NOMO-1 treated with DMSO at 0.1 percent for 48 hours (cell line): ENCODE results near the gene CNNM1.

ENCODE experiments used
- DNase-seq: peaks from one replicate; lab custom pipeline; 2025; ENCODE audit not compliant: unreplicated experiment; lab: John Stamatoyannopoulos, UW

Gene CNNM1

DNA sequence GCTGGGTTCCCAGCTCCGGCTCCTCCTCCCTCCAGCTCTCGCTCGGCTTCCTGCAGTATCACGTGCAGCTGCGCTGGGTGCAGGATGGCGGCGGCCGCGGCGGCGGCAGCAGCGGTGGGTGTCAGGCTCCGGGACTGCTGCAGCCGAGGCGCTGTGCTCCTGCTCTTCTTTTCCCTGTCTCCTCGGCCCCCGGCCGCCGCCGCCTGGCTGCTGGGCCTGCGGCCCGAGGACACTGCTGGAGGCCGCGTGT lies at the start of gene CNNM1:
Gene CNNM1 (plus strand): TSS at position 53 of the 250 bp plus-strand sequence. CDS start 32 bp downstream, at position 85.
- DNase-seq: no peak

DNA sequence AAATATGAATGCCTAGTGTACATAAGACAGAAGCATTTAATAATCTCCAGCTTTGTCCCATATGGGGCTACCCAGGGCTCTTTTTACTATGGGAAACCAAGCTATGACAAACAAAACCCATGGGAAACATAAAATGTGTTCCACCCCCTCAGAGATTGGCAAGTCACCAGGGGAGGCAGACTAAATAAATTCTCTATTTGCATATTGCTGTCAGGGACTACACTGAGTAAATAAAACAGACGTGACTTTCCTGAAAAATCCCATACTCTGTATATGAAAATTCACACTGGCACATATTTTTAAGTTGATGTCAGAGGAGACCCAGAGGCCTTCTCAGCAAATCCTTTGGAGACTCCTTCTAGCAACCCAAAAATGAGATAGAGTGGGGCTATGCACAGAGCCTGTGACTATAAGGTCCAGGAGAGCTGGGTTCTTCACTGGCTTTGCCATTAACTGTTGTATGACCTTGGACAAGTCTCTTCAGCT lies 49.5 kb upstream of the CNNM1 start:
- no peak for DNase-seq

DNA sequence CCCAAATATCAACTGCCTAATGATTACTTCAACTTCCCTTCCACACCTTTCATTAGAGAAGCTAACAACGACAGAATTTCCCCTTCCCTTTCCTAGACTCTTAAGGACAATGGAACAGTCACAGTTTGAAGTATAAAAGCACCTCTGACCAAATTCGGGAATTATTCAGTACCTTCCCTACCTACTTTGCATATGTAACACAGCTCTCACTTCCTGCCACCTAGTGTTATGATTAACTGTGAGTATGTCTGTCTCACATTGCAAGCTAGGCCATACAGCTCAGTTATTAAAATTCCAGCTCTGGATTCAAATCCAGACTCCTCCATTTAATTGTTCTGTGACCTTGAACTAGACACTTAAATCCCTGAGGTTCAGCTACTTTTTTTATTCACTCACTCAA lies 48.7 kb upstream of the CNNM1 start:
- DNase-seq: no peak

- no peak for DNase-seq
Observed at GRCh38 chr10:99285881-99286280, 43.3 kb upstream of the CNNM1 start.

DNA sequence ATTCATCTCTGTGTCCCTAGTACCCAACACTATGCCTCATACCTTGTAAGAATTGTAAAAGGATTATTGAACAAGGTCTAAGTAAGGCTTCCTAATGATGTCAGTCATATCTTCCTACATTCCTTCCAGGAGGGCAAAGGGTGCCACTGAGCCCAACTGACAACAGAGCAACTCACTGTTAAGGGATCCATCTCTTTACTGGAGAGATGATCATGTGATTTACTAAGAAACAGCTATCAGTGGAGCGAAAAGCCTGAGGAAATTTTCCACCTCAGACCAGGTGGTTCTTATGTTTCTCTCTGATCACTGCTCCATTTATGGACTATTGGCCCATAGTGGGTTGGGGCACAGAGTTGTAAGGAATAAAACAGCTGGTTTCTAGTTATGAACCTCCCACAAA lies 38.9 kb upstream of the CNNM1 start:
- no peak for DNase-seq

- DNase-seq: no peak
Observed at GRCh38 chr10:99292159-99292558, 37.0 kb upstream of the CNNM1 start.

DNA sequence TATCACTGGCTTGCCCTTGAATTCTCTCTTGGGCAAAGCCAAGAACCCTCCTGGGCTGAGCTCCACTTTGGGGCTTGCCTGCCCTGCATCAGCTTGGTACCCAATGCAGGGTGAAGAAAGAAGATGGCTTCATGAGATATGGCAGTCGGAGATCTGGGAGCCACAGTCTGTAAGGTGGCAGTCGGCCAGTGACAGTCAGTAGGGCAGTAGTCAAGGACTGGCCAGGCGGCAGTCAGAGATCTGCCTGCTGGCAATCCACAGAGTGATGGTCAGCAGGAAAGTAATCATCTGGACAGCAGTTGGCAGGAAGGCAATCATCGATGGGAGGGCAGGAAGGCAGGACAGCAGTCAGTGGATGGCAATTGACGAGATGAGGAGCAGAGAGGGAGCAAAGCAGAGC lies 32.6 kb upstream of the CNNM1 start:
- DNase-seq: no peak

DNA sequence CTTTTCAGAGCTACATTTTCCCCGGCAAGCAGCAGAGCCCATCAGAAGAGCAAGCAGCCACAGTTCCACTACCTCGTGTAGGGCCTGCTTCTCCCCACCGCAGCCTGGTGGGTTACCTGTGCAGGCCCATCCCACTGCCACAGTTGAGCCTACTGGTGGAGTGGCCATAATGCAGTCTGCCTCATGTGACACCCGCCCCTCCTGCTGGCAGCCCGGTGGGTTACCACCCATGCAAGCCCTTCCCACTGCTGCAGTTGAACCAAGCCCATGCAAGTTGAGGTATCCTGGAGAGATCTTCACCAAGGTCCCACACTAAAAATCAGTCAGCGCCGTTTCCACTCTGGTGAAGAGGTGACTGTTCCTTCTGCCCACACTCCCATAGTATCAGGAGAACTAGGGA lies 32.1 kb upstream of the CNNM1 start:
- no peak for DNase-seq

- DNase-seq: no peak
Observed at GRCh38 chr10:99303899-99304861, 25.0 kb upstream of the CNNM1 start.

DNA sequence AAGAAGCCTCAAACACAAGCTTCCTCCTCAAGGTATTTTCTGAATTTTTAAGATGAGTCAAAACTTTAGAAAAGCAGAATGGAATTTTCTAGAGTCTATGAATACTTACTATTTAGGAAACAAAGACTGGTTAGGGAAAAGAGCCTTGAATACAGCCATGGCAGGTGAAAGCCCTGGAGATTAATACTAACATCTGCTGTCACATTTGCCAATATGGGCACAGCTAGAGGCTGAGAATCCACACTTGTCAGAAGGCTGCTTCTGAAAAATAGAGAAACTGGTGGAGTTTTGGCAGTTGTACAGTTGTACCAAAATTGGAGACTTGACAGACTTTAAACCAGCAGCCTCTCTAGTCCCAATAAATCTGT lies 24.3 kb upstream of the CNNM1 start:
- no peak for DNase-seq

- no peak for DNase-seq
Observed at GRCh38 chr10:99312501-99312900, 16.7 kb upstream of the CNNM1 start.

DNA sequence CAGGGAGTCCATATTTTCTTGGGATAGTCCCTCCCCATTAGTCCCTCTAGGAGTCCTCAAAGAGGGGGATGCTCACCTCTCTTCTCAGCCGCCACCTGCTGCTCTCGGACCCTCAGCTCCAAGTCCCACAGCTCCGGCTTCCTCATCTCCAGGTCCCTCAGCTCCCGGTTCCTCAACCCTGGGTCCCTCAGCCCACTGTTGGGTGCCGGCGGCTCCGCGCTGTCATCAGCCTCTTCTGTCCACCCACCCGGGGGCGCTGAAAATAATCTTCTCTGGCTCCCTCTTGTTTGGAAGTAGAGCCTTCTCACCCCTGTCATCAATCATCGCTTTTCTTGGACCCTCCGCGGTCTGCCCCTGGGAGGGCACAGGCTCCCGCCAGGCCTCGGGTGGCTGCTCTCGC lies 13.3 kb upstream of the CNNM1 start:
- no peak for DNase-seq

GRCh38 chr10:99316374-99316773 lies 12.8 kb upstream of the CNNM1 start:
- no peak for DNase-seq

DNA sequence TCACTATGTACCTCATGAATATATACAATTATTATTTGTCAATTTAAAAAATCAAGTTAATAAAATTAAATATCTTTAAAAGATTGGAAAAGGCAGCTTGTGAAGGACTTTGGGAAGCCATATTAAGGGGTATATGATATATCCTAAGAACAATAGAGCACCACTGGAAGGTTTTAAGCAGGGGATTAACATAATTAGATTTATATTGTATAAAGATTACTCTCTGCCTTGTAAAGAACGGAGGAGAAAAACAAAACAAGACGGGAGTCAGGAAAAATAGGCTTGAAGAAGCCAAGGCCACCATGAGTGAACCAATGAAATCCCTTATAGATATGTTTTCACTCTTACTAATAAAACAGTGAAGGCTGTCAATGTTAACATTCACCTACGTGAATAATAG lies 11.1 kb upstream of the CNNM1 start:
- no peak for DNase-seq

DNA sequence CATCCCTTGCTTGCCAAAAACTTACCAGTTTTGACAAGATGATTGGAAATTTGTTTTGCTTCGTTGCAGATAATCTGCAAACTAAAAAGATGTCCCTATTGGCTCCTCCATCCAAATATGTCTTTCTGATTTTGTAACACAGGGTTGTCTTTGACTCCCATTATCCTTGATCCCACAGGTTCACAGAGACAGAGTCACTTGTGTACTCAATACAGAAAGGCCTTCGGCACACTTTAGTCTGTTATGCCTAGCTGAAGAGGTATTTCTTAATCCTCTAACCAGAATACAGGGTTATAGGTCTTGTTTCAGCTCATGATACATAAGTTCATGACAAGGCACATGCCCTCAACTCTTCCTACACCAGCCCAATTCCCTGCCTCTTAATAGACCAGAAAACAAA lies 10.7 kb upstream of the CNNM1 start:
- no peak for DNase-seq

GRCh38 chr10:99325281-99325680 lies 3.9 kb upstream of the CNNM1 start:
- DNase-seq: no peak

GRCh38 chr10:99326871-99327270 lies 2.3 kb upstream of the CNNM1 start:
- DNase-seq: no peak

- DNase-seq: no peak
Observed at GRCh38 chr10:99328579-99329303, 415 bp upstream of the CNNM1 start.

DNA sequence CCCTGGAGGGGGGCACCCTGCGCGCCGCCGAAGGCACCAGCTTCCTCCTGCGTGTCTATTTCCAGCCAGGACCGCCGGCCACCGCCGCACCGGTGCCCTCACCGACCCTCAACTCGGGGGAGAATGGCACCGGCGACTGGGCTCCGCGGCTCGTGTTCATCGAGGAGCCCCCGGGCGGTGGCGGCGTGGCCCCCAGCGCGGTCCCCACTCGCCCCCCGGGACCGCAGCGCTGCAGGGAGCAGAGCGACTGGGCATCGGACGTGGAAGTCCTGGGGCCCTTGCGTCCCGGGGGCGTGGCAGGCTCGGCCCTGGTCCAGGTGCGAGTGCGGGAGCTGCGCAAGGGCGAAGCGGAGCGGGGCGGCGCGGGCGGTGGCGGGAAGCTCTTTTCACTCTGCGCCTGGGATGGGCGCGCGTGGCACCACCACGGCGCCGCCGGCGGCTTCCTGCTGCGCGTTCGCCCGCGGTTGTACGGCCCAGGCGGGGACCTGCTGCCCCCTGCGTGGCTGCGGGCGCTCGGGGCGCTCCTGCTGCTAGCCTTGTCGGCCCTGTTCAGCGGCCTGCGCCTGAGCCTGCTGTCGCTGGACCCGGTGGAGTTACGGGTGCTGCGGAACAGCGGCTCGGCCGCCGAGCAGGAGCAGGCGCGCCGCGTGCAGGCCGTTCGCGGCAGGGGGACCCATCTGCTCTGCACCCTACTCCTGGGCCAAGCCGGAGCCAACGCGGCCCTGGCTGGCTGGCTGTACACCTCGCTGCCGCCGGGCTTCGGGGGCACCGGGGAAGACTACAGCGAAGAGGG lies 594 bp downstream of the CNNM1 start:
- DNase-seq: no peak

DNA sequence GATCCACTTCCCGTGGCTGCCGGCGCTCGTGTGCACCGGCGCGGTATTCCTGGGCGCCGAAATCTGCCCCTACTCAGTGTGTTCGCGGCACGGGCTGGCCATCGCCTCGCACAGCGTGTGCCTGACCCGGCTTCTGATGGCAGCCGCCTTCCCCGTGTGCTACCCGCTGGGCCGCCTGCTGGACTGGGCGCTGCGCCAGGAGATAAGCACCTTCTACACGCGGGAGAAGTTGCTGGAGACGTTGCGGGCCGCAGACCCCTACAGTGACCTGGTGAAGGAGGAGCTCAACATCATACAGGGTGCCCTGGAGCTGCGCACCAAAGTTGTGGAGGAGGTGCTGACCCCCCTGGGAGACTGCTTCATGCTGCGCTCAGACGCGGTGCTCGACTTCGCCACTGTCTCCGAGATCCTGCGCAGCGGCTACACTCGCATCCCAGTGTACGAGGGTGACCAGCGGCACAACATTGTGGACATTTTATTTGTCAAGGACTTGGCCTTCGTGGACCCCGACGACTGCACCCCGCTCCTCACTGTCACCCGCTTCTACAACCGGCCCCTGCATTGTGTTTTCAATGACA lies 1.3 kb downstream of the CNNM1 start:
- DNase-seq: no peak

DNA sequence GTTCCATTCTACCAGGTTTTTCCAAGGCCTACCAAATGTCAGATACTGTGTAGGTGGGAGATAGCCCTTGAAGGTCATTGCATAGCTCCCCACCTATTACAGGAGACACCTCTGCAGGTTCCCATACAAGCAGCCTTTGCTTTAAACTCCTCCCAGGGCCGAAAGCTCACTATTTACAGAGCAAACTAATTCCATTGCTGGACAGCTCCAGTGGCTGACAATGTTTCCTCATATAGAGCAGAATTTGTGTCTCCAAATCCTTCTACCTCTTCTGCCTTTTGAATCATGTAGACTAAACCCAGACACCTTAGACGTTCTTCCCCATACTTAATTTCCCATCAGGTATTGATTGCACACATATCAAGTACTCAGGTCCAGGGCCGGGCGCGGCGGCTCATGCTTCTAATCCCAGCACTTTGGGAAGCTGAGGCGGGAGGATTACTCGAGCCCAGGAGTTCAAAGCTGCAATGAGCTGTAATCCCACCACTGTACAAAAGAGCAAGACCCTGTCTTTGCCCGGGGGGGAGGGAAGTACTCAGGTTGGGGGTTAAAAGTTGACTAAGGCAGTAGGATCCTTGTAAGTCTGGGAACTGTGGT lies 2.1 kb downstream of the CNNM1 start:
- no peak for DNase-seq
